HCT116 (cell line): ENCODE data around the gene TRPV5. TPM values are rescaled to one million over a fixed set of nuclear protein-coding genes. Genes with fewer than 3 reads are reported as not detected.

Experiments used
- ATAC-seq: fragments of 200-7000 bp; cut with Tn5 transposase; 2 replicates; pipeline ENCODE4 v1.9.1; 2020; ENCODE audit warnings: mild to moderate bottlenecking, moderate library complexity
- BruUV-seq: library from RNA; stranded (reverse); fragments of 400-500 nt; replicated peaks from 2 replicates; lab custom pipeline; 2021; lab: Mats Ljungman, UMichigan
- CTCF ChIA-PET: fragments of 300-600 bp; sonication (Branson Sonifier 250); formaldehyde crosslinking; loops from one replicate; lab custom pipeline; 2021; ENCODE audit warnings: antibody characterized with exemption; lab: Charles Lee
- POLR2A ChIA-PET: fragments of 300-600, 350-600 bp; sonication (Branson Sonifier 250); formaldehyde crosslinking; loops from one replicate; lab custom pipeline; 2021; ENCODE audit warnings: antibody characterized with exemption; lab: Charles Lee
- RAD21 ChIA-PET, 2 experiments: fragments of 300-600 bp; sonication (Branson Sonifier 250); formaldehyde crosslinking; loops; one replicate each; lab custom pipeline; 2023; ENCODE audit warnings: low total read pairs in 2 of 2; ENCODE audit not compliant: uncharacterized antibody in 2 of 2, unreplicated experiment in 2 of 2, low non-redundant PET in 1 of 2; lab: Charles Lee
- DNase-seq: peaks from one replicate; pipeline ENCODE4 v3.0.0-alpha.2; 2010; ENCODE audit warnings: low read depth, low spot score
- H2AFZ ChIP-seq: fragments of 200-600 bp; shearing (Covaris generic), sonication (generic); 2 replicates; pipeline ENCODE4 v1.6.1; 2017; ENCODE audit warnings: low read depth, mixed run types, mixed read lengths, antibody characterized with exemption, low read length; ENCODE audit not compliant: poor library complexity, severe bottlenecking
- H3K27ac ChIP-seq: 2 replicates; pipeline ENCODE4 v1.5.1; 2012; ENCODE audit warnings: low read depth, low read length
- H3K27me3 ChIP-seq: fragments of 200-600 bp; sonication (generic); 2 replicates; pipeline ENCODE4 v1.6.1; 2016; ENCODE audit warnings: mixed run types, low read length, mixed read lengths; ENCODE audit not compliant: insufficient read depth
- H3K36me3 ChIP-seq, 2 experiments: fragments of 200-500 bp in 1 of 2; fragments of 200-600 bp in 1 of 2; sonication (Bioruptor generic) in 1 of 2; sonication (generic) in 1 of 2; 2 replicates each; pipeline versions ENCODE4 v1.5.1 to v1.6.1; 2014 to 2016; ENCODE audit warnings: low read length in 2 of 2, inconsistent platforms in 1 of 2, mixed read lengths in 1 of 2, mixed run types in 1 of 2; ENCODE audit not compliant: insufficient read depth in 2 of 2, control insufficient read depth in 1 of 2
- H3K4me1 ChIP-seq, 2 experiments: fragments of 200-600 bp in 1 of 2; sonication (generic) in 1 of 2; 2 replicates each; pipeline versions ENCODE4 v1.5.1 to v1.6.1; 2012 to 2017; ENCODE audit warnings: low read length in 2 of 2, inconsistent platforms in 1 of 2, mild to moderate bottlenecking in 1 of 2, mixed read lengths in 1 of 2, mixed run types in 1 of 2, moderate library complexity in 1 of 2; ENCODE audit not compliant: insufficient read depth in 2 of 2, control insufficient read depth in 1 of 2
- H3K4me2 ChIP-seq: fragments of 200-600 bp; sonication (generic); 2 replicates; pipeline ENCODE4 v1.6.1; 2017; ENCODE audit warnings: mixed run types, low read length, mixed read lengths
- H3K4me3 ChIP-seq, 2 experiments: fragments of 200-600 bp in 1 of 2; sonication (generic) in 1 of 2; replicated peaks in 1 of 2; 2 replicates each; pipeline ENCODE4 v1.5.1; 2011 to 2016; ENCODE audit warnings: low read length in 2 of 2, control low read depth in 1 of 2, low read depth in 1 of 2, mild to moderate bottlenecking in 1 of 2, mixed read lengths in 1 of 2, mixed run types in 1 of 2
- H3K79me2 ChIP-seq: fragments of 200-600 bp; sonication (generic); 2 replicates; pipeline ENCODE4 v1.6.1; 2017; ENCODE audit warnings: mild to moderate bottlenecking, mixed run types, low read length, moderate library complexity, mixed read lengths; ENCODE audit not compliant: insufficient read depth
- H3K9ac ChIP-seq: fragments of 200-600 bp; sonication (generic); 2 replicates; pipeline ENCODE4 v1.6.1; 2016; ENCODE audit warnings: low read length, mixed read lengths
- H3K9me2 ChIP-seq: fragments of 200-600 bp; sonication (generic), shearing (Covaris generic); 2 replicates; pipeline ENCODE4 v1.6.1; 2017; ENCODE audit warnings: mixed run types, mild to moderate bottlenecking, moderate library complexity; ENCODE audit not compliant: insufficient read depth
- H3K9me3 ChIP-seq, 2 experiments: fragments of 200-500 bp in 1 of 2; fragments of 200-600 bp in 1 of 2; sonication (Bioruptor generic) in 1 of 2; sonication (generic) in 1 of 2; 2 replicates each; pipeline ENCODE4 v1.6.1; 2014 to 2017; ENCODE audit warnings: low read length in 2 of 2, mixed read lengths in 2 of 2, inconsistent platforms in 1 of 2, low read depth in 1 of 2, mild to moderate bottlenecking in 1 of 2, mixed run types in 1 of 2, moderate library complexity in 1 of 2; ENCODE audit not compliant: control insufficient read depth in 1 of 2, insufficient read depth in 1 of 2
- H4K20me1 ChIP-seq: fragments of 200-600 bp; sonication (generic), shearing (Covaris generic); 2 replicates; pipeline ENCODE4 v1.6.1; 2017; ENCODE audit warnings: mixed run types, mild to moderate bottlenecking, moderate library complexity; ENCODE audit not compliant: insufficient read depth
- ATF3 ChIP-seq: IDR thresholded peaks from 2 replicates; pipeline ENCODE4 v1.6.1; 2012
- EZH2 ChIP-seq: fragments of 200-600 bp; sonication (generic); IDR thresholded peaks from 2 replicates; pipeline ENCODE4 v1.6.1; 2017; ENCODE audit warnings: antibody characterized with exemption, mixed run types
- POLR2AphosphoS5 ChIP-seq: IDR thresholded peaks from 2 replicates; pipeline ENCODE4 v1.6.1; 2011; ENCODE audit warnings: mild to moderate bottlenecking, low read depth, low read length, moderate library complexity
- REST ChIP-seq: IDR thresholded peaks from 2 replicates; pipeline ENCODE4 v1.6.1; 2012; ENCODE audit warnings: low read depth
- SRF ChIP-seq: IDR thresholded peaks from 2 replicates; pipeline ENCODE4 v1.6.1; 2012; ENCODE audit warnings: low read depth
- intact Hi-C: fragments of 100-400 bp; cut with micrococcal nuclease; formaldehyde crosslinking; loops from 2 replicates; pipeline ENCODE4 v1.10.0; 2022
- total RNA-seq: library from RNA; stranded (reverse); gene quantifications from one replicate; pipeline ENCODE4 v1.2.1, GENCODE V29; 2021; ENCODE audit not compliant: unreplicated experiment

The TRPV5 gene
- total RNA-seq, 1 experiment from 2014 or later = not detected

- TF ChIP-seq ATF3 (no peak), SRF (no peak)
Measured at GRCh38 chr7:142935941-142936565, 2.5 kb upstream of the TRPV5 start (continued).

- no peak overlapping the region for H3K4me3 ChIP-seq
- CTCF ChIA-PET = no interaction called here
- no peak for DNase-seq
- no TSS peak for BruUV-seq
- H3K9ac ChIP-seq = no peak overlapping the region
- H3K27me3 ChIP-seq = no peaks in the 10 kb centered on the region
- H3K4me1 ChIP-seq = no peaks in the 10 kb centered on the region
- H4K20me1 ChIP-seq = no peaks in the 10 kb centered on the region
- intact Hi-C loops = no loop called here
- POLR2A ChIA-PET = no interaction called here
- ATAC-seq = no peak
- H3K9me2 ChIP-seq = no peaks in the 10 kb centered on the region
- no peaks in the 10 kb centered on the region for H3K79me2 ChIP-seq
- no peak overlapping the region for H3K4me2 ChIP-seq
- H3K36me3 ChIP-seq = no peaks in the 10 kb centered on the region
- no peak overlapping the region for H2AFZ ChIP-seq
- RAD21 ChIA-PET = no interaction called here
- H3K9me3 ChIP-seq = no peaks in the 10 kb centered on the region
- H3K27ac ChIP-seq = no peak overlapping the region
- TF ChIP-seq SRF (no peak), POLR2AphosphoS5 (no peak), REST (no peak), EZH2 (no peak)
Measured at GRCh38 chr7:142934056-142934455, 510 bp upstream of the TRPV5 start.
